Mononuclear cell (primary cell): ENCODE results near the gene TRPV4. TPM values are rescaled to one million over a fixed set of nuclear protein-coding genes. Genes with fewer than 3 reads are reported as not detected.

ENCODE experiments used
- H3K27me3 ChIP-seq: 2 replicates; pipeline ENCODE4 v1.6.0; 2011; ENCODE audit warnings: low read length, control low read depth; ENCODE audit not compliant: insufficient read depth
- H3K4me1 ChIP-seq: 2 replicates; pipeline ENCODE4 v1.5.1; 2011; ENCODE audit warnings: mild to moderate bottlenecking, low read length, control low read depth; ENCODE audit not compliant: insufficient read depth
- H3K4me3 ChIP-seq: 2 replicates; pipeline ENCODE4 v1.5.1; 2011; ENCODE audit warnings: mild to moderate bottlenecking, low read length, moderate library complexity
- H3K9me3 ChIP-seq: 2 replicates; pipeline ENCODE4 v1.5.1; 2011; ENCODE audit warnings: low read depth, mild to moderate bottlenecking, control low read depth, low read length
- total RNA-seq: library from RNA; depleted of rRNA; stranded (reverse); fragments of >200 nt; gene quantifications from one replicate; pipeline ENCODE4 v1.2.3, GENCODE V29; 2012

Gene TRPV4
- total RNA-seq, 1 donor = 0.31 TPM

DNA sequence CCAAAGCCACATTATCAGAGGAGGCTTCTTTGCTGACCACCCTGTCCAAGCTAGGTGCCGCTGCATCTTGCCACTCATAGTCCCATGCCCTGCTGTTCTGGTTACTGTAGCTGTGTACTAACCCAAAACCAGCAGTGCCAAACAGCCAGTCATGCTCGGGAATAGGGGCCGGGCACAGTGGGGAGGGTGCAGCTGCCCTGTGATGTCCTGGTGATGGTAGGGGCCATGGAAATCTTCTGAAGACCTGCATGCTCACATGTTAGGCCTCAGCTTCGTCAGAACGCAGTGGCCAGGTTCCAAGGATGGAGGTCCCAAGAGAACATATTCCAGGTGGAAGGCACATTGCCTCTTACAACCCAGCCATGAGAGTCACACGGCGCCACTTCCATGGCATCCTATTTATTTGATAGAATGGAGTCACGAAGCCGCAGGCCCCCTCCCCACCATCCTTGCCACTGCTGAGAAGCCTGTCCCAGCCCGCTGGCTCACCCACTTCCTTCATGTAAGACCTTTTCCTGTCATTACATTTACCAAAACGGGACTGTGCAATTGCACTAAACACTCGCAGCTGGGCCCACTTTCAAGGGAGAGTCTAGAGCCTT lies 71.0 kb downstream of the TRPV4 start:
- Histone ChIP-seq H3K9me3 (peaks cover under 1% of the 10 kb centered on the region), H3K4me3 (no peak overlapping the region), H3K4me1 (no peaks in the 10 kb centered on the region), H3K27me3 (no peaks in the 10 kb centered on the region)

DNA sequence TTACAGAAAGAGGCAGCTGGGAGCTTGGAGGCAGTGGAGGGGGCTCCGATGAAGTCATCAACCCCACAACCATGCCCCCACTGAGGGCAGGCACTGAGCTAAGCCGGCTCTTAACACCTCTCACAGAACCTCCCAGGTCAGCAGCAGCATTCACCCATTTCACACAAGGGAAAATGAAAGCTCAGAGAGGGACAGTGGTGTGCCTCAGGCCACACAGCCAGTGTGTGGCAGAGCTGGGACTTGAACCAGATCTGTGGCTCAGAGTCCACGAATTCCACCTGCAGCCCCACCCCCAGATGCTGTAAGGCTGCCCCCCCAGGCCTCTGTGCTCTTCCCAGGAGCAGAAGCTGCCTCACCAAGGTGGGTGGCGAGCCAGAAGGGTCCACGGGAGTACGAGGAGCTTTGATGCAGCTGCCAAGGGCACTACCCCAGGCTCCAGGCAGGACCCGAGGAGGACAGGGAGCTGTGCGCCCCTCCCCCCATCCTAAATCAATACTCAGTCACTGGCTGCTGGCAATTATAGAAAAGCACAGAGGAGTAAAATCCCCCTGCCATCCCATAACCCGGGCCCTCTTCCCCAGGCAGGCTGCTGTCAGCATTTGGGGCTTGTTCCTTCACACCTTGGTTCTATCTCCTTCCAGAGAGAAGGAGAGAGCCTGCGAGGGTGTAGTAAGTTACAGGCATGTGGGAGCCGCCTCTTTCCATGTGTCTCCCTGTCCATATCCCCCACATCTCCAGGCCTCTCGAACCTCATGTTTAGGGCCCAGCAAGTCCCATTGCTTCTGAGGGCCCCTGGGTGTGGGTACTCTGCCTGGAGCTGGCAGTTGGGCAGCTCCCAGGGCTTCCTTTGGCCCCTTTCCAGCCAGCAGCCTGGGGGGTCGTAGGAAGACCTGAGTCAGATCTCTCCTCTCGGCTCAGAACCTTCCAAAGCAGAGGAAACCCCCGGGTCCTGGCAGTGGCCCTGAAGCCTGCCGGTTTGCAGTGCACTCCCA lies 72.0 kb downstream of the TRPV4 start:
- Histone ChIP-seq H3K9me3 (peaks cover 10% of the 10 kb centered on the region), H3K4me1 (no peaks in the 10 kb centered on the region), H3K4me3 (no peak overlapping the region), H3K27me3 (no peaks in the 10 kb centered on the region)

DNA sequence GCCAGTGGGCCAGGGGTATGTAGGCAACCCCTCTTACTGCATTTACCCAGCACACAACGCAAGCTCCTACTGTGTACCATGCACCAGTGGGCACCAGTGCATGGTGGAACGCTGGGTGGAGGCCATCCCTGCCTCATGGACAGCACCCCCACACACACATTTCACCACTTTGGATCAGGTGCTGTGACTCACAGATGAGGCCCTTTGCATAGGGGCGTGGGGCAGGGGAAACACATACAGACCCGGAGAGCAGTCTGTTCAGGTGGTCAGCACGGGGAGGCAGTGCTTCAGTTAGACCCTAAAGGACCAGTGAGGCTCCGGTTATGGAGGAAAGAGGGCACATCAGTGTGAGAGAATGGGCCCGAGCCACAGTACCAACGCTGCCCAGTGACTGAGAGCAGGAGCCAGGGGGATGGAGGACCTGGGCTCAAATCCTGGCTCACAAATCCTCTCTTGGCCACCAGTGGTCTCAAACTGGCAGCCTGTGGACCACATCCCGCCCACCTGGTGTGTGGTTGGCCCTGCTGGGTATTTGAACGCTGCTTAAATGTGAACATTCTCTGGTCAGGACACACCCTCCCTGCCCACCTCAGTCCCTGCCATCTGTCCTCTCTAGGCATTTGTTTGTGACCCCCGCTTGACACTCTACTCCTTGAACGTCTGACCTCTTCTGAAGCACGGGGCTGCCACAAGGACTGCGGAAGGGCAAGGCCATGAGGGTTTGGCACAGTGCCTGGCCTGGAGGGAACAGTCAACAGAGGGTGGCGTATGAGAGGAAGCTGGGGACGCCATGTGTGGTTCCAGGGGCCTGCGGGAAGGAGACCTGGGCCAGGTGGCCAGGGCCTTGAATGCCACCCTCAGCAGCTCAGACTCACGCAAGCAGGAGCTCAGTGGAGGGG lies 72.9 kb downstream of the TRPV4 start:
- Histone ChIP-seq H3K27me3 (no peaks in the 10 kb centered on the region), H3K9me3 (peaks cover 17% of the 10 kb centered on the region), H3K4me1 (no peaks in the 10 kb centered on the region)

DNA sequence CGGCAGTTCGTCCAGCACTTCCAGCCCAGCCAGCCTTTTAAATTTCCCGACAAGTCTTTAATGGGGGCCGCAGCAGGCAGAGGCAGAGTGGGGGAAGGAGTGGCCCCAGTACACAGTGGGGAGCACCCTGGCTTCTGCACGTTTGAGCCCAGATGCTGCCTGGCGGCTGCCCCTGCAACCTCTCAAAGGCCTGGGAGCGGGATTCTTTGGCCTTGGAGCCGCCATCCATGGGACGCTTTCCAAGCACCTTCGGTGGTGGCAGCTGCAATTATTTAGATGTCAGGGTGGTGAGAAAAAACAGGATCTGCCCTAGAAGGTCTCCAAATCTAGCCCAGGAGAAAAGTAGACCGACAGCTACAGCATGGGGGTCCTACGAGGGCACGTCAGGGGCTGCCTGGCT lies 73.6 kb downstream of the TRPV4 start:
- Histone ChIP-seq H3K4me1 (no peaks in the 10 kb centered on the region), H3K9me3 (peaks cover 17% of the 10 kb centered on the region), H3K4me3 (no peak overlapping the region), H3K27me3 (no peaks in the 10 kb centered on the region)

More for the DNA sequence above, 72.9 kb downstream of the TRPV4 start:
- no peak overlapping the region for H3K4me3 ChIP-seq

DNA sequence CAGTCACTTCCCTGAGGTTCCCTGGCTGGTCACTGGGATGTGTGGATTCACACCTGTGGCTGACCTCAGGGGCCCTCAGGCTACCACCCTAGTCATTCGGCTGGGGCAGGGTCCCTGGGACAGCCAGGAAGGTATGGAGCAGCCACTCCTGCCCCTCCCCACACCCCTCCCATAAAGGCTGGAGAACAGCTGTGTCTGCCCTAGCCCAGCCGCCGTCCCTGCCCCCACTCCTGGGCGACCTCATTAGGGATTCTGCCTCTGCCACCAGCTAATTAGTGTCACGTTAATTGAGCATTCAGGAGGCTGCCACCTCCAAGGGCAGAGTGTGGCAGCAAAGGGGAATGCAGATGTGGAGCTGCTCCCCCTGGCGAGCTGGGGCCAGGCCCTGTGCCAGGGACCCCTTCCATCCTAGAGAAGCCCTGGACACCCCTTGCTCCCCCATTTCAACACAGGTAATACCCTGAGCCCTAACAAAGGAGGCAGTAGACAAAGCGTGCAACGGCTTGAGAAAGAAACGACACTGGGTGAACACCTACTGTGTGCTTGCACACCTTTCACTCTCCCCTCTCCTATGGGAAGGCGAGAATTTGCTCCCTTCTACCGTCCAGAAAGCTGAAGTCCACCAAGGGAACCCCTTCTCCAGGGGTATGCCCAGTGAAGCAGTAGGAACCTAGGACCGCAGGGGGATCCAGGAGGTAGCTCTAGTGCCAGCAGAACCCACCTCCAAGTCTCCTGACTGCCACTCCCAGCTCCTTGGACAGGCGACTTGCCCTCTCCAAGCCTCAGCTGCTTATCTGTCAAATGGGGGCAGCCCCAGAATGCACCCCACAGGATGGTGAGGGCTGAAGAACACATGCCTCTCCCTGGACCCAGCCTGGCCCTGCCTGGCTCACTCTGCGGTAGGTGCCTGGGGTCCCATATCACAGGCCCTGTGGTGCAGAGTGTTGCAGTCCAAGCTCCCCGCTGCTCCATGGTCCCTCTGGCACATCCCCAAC lies 74.5 kb downstream of the TRPV4 start:
- Histone ChIP-seq H3K9me3 (peaks cover 17% of the 10 kb centered on the region), H3K4me3 (no peak overlapping the region), H3K27me3 (no peaks in the 10 kb centered on the region), H3K4me1 (no peaks in the 10 kb centered on the region)

DNA sequence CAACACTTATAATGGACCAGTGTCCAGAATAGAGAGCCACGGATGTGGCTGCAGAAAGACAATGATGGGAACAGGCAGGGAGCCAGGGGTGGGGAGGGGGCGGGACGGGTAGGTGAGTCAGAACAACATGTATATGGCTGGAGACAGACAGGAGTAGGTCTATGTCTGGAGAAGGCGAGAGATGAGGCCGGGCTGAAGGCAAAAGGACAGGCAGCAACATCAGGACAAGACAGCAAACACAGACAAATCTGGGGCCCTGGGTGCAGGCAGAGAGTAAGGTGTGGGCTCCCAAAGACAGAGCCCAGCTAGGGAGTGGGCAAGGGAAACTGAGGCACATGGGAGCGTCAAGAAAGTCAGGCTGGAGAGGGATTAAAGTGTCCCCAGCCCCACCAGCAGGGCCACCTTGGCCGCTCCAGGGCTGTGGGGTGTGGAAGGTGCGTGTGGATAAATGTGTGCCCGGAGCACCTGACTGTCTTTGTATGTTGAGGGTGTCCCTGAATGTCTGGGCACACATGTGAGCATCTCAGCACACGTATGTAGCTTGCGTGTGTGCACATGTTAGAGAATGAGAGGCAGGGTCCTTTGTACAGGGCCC lies 75.4 kb downstream of the TRPV4 start:
- no peak overlapping the region for H3K4me3 ChIP-seq
- H3K4me1 ChIP-seq = no peaks in the 10 kb centered on the region
- H3K9me3 ChIP-seq = peaks cover 17% of the 10 kb centered on the region
- no peaks in the 10 kb centered on the region for H3K27me3 ChIP-seq

DNA sequence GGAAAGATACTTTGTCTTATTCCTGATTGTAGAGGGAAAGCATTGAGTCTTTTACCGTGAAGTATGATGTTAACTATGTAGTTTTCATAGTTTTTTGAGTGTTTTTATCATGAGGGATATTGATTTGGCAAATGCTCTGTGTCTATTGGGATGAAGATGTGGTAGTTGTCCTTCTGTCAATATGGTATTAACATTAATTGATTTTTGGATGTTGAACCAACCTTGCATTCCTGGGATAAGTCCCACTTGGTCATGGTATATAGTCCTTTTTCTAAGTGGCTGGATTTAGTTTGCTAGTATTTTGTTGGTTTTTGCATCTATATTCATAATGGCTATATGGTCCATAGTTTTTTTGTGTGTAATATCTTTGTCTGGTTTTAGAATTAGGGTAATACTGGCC lies 76.7 kb downstream of the TRPV4 start:
- Histone ChIP-seq H3K9me3 (peaks cover 17% of the 10 kb centered on the region), H3K27me3 (no peaks in the 10 kb centered on the region), H3K4me1 (no peaks in the 10 kb centered on the region), H3K4me3 (no peak overlapping the region)

DNA sequence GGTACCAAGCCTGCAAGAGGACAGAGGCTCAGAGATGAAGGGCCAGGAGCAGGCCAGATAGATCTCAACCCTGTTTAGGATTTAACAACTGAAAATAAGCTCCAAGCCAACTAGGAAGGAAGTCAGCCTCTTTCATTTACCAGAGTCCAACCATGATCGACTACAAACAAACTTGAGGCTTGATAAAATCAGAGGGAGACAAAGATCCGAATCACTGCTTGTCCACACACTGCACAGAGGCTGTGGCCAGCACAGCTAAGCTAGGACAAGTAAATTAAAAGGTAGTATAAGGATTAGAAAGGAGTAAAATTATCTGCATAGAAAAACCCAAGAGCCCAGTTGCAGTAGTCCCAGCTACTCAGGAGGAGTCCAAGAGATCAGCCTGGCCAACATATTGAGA lies 79.2 kb downstream of the TRPV4 start:
- Histone ChIP-seq H3K4me3 (no peak overlapping the region), H3K27me3 (no peaks in the 10 kb centered on the region), H3K4me1 (no peaks in the 10 kb centered on the region), H3K9me3 (peaks cover 17% of the 10 kb centered on the region)

DNA sequence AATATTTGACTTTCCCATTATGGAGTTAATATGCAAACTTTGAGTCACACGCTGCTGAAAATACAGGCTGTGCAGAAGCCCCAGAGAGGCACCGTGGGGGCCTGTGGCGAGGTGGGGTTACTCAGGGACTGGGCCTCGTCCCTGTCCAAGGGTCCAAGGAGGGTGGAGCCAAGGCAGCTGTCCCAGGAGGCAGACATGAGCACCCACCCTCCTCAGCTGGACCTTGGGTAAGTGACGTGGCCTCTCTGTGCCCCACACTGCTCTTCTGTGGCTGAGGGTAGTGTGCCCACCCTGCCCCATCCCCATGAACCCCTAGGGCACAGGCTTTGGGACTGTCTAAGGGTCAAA lies 80.2 kb downstream of the TRPV4 start:
- Histone ChIP-seq H3K9me3 (peaks cover 17% of the 10 kb centered on the region), H3K4me3 (no peak overlapping the region), H3K4me1 (no peaks in the 10 kb centered on the region), H3K27me3 (no peaks in the 10 kb centered on the region)

DNA sequence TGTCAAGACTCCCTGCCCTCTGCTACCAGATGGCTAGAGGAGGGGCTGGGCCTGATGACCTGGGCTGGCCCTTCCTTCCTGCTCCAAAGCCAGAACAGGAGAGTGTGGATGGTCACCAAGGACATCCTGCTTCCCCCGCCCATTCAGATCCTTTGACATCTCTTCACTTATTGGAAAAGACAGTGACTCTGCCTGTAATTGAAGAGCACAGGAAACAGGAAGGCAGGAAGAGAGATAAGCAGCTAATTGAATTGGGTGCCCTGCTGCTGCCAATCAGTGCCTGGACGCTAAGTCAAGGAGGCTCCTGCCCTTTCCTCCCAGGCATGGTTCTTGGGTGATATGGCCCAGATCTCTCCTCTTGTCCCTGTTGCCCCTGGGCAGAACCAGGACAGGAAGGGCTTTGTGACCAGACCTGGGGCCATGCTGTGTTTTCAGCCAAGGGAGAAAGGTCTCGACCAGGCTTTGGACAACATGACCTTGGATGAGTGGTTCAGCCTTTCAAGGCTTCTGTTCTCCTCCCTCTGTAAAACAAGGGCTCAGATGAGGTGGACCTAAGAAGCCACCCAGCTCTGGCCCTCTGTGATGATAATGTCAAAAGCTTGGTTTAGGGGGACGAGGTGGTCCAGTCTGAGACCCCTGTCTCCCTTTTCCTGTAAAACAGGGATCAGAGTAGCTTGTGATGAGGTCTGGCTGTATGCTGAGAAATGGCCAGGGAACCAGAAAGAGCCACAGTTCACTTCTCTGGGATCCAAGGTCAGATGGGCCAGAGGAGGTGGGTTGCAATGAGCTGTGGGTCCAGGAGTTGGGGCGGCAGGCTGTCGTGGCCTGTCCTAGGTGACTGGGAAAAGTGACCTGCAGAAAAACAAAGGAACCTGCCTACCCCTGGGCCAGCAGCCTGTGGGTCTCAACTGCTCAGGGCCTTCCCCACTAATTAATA lies 80.8 kb downstream of the TRPV4 start:
- H3K9me3 ChIP-seq = peaks cover 17% of the 10 kb centered on the region
- no peak overlapping the region for H3K4me3 ChIP-seq
- H3K27me3 ChIP-seq = no peaks in the 10 kb centered on the region
- H3K4me1 ChIP-seq = no peaks in the 10 kb centered on the region

DNA sequence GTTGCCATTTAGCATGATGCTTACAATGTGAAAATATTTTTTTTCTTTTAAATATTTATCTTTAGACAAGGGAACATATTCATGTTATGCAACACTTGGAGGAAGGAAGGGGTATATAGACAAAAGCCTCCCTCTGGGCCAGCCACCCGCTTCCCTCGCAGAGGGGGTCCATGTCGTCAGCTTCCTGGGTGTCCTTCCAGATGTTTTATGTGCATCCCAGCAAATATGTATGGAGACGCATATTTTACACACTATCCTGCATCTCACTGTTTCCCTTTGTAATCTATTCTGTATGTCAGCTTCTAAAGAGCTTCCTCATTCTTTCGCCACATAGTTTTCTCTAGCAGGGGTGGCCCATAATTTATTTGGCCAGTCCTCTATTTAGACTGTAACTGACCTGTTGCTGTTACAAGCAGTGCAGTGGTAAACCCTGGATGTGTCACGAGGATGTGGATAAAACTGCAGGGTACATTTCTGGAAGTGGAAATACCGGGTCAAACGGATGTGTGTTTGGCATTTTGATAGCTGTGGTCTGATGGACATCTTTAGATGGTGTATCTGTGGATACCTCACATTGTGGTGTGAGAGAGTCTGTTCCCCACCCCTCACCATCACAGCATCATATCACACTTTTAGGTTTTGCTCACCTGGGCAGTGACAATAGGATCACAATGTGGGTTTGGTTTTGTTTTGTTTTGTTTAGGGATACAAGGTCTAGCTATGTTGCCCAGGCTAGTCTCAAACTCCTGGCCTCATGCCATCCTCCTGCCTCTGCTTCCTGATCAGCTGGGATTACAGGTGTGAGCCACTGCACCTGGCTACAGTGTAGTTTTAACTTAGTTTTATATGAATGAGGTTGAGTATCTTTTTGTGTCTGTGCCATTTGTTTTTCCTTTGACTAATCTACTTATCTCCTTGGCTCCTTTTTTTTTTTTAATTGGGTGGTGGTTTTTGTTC lies 87.9 kb downstream of the TRPV4 start:
- H3K4me1 ChIP-seq = no peaks in the 10 kb centered on the region
- no peaks in the 10 kb centered on the region for H3K27me3 ChIP-seq
- no peak overlapping the region for H3K4me3 ChIP-seq
- no peaks in the 10 kb centered on the region for H3K9me3 ChIP-seq

DNA sequence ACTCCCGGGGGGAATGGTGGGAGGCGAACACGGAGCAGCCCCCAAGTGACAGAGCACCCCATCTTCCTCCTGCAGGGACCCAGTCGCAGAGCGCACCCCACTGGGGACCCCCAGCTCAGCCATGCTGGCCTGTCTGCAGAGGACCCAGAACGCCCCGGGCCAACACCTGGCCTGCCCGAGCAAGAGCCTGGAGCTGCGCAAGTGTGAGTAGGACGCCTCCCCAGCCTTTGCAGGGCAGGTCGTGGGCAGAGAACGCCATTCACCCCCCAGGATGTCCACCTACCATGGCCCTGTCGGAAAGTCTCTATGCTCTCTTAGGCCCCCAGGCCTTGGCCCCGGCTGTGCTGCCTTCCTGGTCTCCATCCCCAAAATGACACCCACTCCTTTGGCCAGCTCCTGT lies 89.2 kb downstream of the TRPV4 start:
- no peaks in the 10 kb centered on the region for H3K27me3 ChIP-seq
- no peaks in the 10 kb centered on the region for H3K4me1 ChIP-seq
- H3K9me3 ChIP-seq = no peaks in the 10 kb centered on the region
- no peak overlapping the region for H3K4me3 ChIP-seq
